GM18519 (cell line): ENCODE results near the gene TCF4.

Source experiments
- ATAC-seq: cut with Tn5 transposase; IDR thresholded peaks from one replicate; pipeline ENCODE4 v1.9.1; 2021; ENCODE audit warnings: mild to moderate bottlenecking, moderate library complexity; ENCODE audit not compliant: unreplicated experiment, low FRiP score

TCF4 gene

GRCh38 chr18:55449412-55450140 lies 138.4 kb downstream of the TCF4 start:
- no peak for ATAC-seq

DNA sequence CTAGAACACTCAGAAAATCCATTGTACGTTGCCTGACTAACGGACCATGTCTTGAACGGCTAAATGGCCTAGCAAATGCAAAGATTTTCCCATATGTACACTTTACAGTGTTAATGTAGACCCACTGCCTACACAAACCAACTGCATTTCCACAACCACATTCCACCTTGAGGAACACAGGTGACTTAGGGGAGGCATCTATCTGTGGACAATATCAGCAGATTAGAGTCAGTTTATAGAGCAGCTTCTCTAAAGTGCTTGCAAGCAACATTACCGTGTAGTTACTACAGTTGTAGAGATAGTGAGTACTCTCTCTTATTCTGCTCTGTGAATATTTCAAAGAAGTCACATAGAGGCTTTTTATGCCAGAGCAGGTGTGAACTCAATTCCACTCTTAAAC lies 139.6 kb downstream of the TCF4 start:
- no peak for ATAC-seq

- no peak for ATAC-seq
These were observed 140.3 kb downstream of the TCF4 start for GRCh38 chr18:55447672-55448018.

DNA sequence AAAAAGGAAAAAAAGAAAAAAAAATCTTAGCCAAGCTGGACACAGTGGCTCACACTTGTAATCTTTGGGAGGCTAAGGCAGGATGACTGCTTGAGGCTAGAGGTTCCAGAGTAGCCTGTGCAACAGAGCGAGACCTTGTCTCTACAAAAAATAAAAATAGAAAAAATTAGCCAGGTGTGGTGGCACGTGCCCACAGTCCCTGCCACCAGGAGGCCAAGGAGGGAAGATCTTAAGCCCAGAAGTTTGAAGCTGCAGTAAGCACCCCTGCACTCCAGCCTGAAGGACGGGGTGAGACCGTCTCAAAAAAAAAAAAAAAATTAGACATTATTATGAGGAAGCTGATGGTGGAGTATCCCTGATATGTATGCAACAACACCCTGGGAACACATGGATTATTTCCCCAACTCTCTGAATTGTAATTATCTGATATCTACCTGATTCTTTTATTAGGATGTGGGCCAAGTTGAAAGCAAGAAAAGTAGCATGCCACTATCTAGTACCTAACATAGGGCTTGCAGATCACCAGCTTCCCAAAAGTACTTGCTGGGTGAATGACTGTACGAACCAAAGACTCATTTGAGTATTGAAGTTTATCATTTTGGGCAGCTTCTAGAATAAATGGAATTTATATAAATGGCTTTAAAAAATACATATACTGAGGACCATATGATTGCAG lies 140.9 kb downstream of the TCF4 start:
- ATAC-seq, result no peak

DNA sequence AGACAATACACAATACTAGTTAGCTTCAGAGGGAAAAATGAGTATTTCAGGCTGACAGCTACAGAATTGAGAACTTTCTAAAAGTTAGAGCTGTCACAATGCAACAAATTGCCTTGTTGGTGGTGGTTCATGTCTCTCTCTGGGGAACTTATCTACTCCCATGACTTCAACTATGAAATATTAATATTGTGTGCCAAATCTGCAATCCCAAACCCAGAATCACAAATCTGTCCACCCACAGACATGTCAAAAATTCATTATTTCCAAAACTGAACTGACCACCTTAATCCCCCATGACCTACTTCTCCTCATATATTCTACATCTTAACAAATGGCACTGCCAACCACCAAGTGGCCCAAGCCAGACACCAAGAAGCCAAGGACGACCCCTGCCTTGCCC lies 143.5 kb downstream of the TCF4 start:
- no peak for ATAC-seq

DNA sequence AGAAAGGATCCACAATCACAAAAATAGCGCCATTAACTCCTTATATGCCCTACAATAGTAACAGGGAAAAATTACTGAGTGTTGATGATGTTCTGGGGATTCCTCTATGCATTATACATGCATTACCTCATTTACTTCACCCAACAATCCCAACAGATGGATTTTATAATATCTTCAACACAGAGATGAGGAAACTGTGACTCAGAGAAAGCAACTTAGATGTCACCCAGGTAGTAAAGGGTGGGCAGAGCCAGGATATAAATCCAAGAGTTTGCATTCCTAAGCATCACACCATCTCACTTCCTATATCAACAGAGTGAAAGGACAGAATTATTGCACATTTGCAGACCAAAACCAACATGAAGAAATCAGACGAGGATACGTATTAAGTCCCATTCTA lies 144.2 kb downstream of the TCF4 start:
- ATAC-seq, result no peak

- ATAC-seq, result no peak
These were observed 145.4 kb downstream of the TCF4 start for GRCh38 chr18:55442561-55442960.

- no peak for ATAC-seq
These were observed 147.0 kb downstream of the TCF4 start for GRCh38 chr18:55440988-55441387.

GRCh38 chr18:55439056-55439455 lies 148.9 kb downstream of the TCF4 start:
- no peak for ATAC-seq

DNA sequence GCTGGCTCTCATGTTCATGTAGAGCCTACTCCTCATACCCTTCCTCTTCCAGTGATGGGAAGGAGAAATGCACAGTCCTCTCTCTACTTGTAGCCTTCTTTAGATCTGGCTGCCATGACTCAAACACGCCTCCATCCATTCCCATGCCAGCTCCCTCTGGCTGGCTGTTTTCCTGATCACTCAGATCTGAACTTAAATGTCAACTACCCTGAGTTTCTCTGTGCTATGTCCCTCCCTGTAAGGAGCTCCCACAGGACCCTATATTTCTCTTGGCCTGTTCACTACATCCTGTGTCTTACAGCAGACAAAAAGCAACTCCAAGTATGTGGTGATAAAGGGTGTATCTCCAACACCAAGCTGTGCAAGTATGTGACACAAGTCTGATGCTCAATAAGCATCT lies 152.4 kb downstream of the TCF4 start:
- no peak for ATAC-seq

DNA sequence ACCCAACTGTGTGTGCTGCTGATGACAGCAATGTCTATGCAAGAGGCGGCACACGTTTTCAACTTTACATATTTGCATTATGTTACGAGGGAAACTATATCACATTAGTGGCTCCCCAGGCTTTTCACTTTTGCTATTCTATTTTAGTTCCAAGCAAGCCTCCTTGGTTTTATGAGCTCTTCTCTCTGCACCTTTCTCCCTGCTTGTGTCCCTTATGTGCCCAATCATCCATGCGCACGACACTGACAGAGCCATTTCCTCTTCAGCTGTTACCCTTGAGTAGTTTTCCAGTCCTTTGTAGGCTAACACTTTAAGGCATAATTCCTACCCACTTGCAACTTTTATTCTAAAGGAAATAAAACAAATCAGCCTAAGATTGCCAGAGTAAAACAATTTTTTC lies 154.3 kb downstream of the TCF4 start:
- ATAC-seq, result no peak

DNA sequence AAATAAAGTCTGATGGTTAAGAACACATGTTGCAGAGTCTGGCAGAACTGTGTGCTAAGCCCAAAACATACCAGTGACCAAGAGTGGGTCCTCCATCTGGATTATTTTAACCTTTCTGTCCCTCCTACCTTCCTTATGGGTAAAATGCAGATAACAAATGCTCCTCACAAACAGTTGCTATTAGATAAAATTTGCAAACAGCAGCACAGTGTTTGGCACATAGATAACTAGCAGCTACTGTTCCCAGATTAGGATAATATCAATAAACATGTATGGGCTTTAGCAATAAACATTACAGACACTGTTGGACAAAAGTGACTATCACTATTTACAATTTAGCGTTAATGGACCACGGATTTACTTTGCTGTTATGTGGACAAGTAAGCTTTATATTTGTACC lies 154.9 kb downstream of the TCF4 start:
- no peak for ATAC-seq

GRCh38 chr18:55432307-55433040 lies 155.5 kb downstream of the TCF4 start:
- ATAC-seq, result no peak

DNA sequence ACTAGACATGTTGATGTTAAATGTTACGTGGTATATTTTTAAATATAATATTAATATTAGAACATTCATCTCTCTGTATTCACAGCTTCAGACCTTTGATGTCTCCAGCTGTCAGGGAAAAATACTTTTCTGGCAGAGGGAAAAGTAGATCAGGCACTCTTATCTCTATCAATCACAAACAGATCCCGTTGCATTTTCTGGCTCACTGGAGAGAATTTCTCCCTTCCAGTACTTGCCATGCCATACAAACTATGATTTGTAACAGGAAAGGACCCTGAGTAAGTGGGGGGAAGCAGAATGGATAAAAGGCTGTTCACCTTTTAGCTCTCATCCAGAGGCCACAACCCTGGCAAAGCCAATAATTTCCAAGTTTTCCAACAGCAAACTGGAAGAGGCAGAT lies 158.0 kb downstream of the TCF4 start:
- no peak for ATAC-seq

GRCh38 chr18:55427951-55428350 lies 160.0 kb downstream of the TCF4 start:
- no peak for ATAC-seq

GRCh38 chr18:55425698-55426097 lies 162.3 kb downstream of the TCF4 start:
- no peak for ATAC-seq

GRCh38 chr18:55422456-55423180 lies 165.4 kb downstream of the TCF4 start:
- no peak for ATAC-seq

DNA sequence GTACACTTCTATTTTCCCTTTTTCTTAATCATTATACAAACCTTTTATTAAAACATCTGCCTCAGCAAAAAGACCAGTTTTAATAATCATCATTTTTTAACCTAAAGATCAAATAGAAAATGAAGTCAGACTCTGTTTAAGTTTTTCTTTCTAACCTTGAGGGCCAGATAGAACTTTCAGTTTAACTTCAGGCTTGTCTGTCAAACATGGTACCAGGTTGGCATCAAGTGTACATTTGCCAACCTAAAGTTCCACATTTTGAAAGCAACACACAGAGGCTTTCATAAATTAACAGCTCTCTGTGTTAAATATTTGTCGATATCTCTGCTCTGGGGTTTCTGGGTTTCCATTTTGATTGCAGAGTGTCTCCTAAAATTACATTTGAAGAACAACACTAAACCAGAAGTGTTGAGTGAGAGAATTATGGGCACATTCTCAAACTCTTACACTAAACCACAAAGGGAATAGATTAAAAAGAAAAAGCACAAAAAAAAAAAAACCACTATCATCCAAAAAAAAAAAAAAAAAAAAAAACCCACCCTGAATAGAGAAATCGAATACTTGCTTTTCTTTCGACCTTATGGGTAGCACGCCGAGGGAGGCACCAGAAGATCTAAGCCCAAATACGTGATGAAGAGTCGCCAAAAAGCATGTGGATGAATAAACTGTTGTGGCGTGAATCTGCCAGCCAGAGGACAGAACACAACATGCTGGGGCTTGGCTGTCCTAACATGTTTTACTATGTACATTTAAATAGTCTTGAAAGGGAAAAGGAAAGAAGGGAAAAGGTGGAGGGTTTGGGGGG lies 166.2 kb downstream of the TCF4 start:
- no peak for ATAC-seq

- ATAC-seq, result no peak
These were observed 166.7 kb downstream of the TCF4 start for GRCh38 chr18:55421308-55421614.

- ATAC-seq, result peak; percentile 60
These were observed 167.2 kb downstream of the TCF4 start for GRCh38 chr18:55420665-55421307.
